Hepatocyte (in vitro differentiated cells): ENCODE results near the gene CDC42EP5.

Experiments
- EZH2 ChIP-seq: fragments of 200-600 bp; sonication (generic); IDR thresholded peaks from 2 replicates; pipeline ENCODE4 v1.6.1; 2016; ENCODE audit warnings: antibody characterized with exemption, mild to moderate bottlenecking, borderline replicate concordance
- EZH2phosphoT487 ChIP-seq: fragments of 200-600 bp; sonication (generic); IDR thresholded peaks from one replicate; pipeline ENCODE4 v1.6.1; 2018; ENCODE audit warnings: antibody characterized with exemption, mild to moderate bottlenecking, low read depth, moderate library complexity; ENCODE audit not compliant: unreplicated experiment, severe bottlenecking
- TF ChIP-seq, protein P1 (sequence below): fragments of 200-600 bp; sonication (generic); IDR thresholded peaks from 2 replicates; pipeline ENCODE4 v1.5.1; 2016; ENCODE audit warnings: antibody characterized with exemption, mild to moderate bottlenecking; ENCODE audit not compliant: poor library complexity

- TF ChIP-seq EZH2 (no peak), EZH2phosphoT487 (no peak)
- TF ChIP-seq, protein P1, sequence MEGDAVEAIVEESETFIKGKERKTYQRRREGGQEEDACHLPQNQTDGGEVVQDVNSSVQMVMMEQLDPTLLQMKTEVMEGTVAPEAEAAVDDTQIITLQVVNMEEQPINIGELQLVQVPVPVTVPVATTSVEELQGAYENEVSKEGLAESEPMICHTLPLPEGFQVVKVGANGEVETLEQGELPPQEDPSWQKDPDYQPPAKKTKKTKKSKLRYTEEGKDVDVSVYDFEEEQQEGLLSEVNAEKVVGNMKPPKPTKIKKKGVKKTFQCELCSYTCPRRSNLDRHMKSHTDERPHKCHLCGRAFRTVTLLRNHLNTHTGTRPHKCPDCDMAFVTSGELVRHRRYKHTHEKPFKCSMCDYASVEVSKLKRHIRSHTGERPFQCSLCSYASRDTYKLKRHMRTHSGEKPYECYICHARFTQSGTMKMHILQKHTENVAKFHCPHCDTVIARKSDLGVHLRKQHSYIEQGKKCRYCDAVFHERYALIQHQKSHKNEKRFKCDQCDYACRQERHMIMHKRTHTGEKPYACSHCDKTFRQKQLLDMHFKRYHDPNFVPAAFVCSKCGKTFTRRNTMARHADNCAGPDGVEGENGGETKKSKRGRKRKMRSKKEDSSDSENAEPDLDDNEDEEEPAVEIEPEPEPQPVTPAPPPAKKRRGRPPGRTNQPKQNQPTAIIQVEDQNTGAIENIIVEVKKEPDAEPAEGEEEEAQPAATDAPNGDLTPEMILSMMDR: no peak
Measured at GRCh38 chr19:54470276-54470887, 2.7 kb downstream of the CDC42EP5 start.
